Adipocyte (in vitro differentiated cells): Measurements from ENCODE around the gene MEF2D.

ENCODE experiments used
- DNase-seq: peaks from one replicate; pipeline ENCODE4 v3.0.0-alpha.2; 2015; ENCODE audit warnings: low read depth
- H3K27me3 ChIP-seq: replicated peaks from 2 replicates; pipeline ENCODE4 v1.7.0; 2013; ENCODE audit warnings: mild to moderate bottlenecking, low read length, moderate library complexity; ENCODE audit not compliant: control insufficient read depth, insufficient read depth
- H3K36me3 ChIP-seq: 2 replicates; pipeline ENCODE4 v1.7.0; 2013; ENCODE audit warnings: low read length, mild to moderate bottlenecking, moderate library complexity; ENCODE audit not compliant: control insufficient read depth, insufficient read depth, severe bottlenecking
- H3K4me1 ChIP-seq: 2 replicates; pipeline ENCODE4 v1.7.0; 2013; ENCODE audit warnings: mild to moderate bottlenecking, low read length, moderate library complexity; ENCODE audit not compliant: control insufficient read depth, insufficient read depth
- H3K4me3 ChIP-seq: 2 replicates; pipeline ENCODE4 v1.7.0; 2013; ENCODE audit warnings: mild to moderate bottlenecking, low read length, moderate library complexity
- H3K9ac ChIP-seq: 2 replicates; pipeline ENCODE4 v1.7.0; 2013; ENCODE audit warnings: mild to moderate bottlenecking, low read length, moderate library complexity
- H3K9me3 ChIP-seq: 2 replicates; pipeline ENCODE4 v1.7.0; 2013; ENCODE audit warnings: mild to moderate bottlenecking, low read length, moderate library complexity; ENCODE audit not compliant: control insufficient read depth

Gene MEF2D

GRCh38 chr1:156445789-156446263, 54.7 kb downstream of the MEF2D start:
- no peaks in the 10 kb centered on the region for H3K9me3 ChIP-seq
- peaks cover 6% of the 10 kb centered on the region for H3K4me1 ChIP-seq
- no peaks in the 10 kb centered on the region for H3K36me3 ChIP-seq
- H3K4me3 ChIP-seq: no peak overlapping the region
- peak; percentile 91 for DNase-seq
- H3K9ac ChIP-seq: no peak overlapping the region
- peaks cover 35% of the 10 kb centered on the region for H3K27me3 ChIP-seq

GRCh38 chr1:156444407-156445001, 56.1 kb downstream of the MEF2D start:
- Histone ChIP-seq H3K9ac (no peak overlapping the region), H3K27me3 (peaks cover 44% of the 10 kb centered on the region), H3K36me3 (no peaks in the 10 kb centered on the region), H3K4me1 (peaks cover 6% of the 10 kb centered on the region), H3K4me3 (no peak overlapping the region), H3K9me3 (no peaks in the 10 kb centered on the region)
- DNase-seq: peak; percentile 61

GRCh38 chr1:156443286-156443685, 57.3 kb downstream of the MEF2D start:
- peaks cover 6% of the 10 kb centered on the region for H3K4me1 ChIP-seq
- no peak overlapping the region for H3K4me3 ChIP-seq
- no peak overlapping the region for H3K9ac ChIP-seq
- no peak for DNase-seq
- H3K27me3 ChIP-seq: peaks cover 56% of the 10 kb centered on the region
- H3K9me3 ChIP-seq: no peaks in the 10 kb centered on the region
- no peaks in the 10 kb centered on the region for H3K36me3 ChIP-seq

- Histone ChIP-seq H3K4me3 (no peak overlapping the region), H3K9me3 (no peaks in the 10 kb centered on the region), H3K36me3 (no peaks in the 10 kb centered on the region)
These were observed 59.7 kb downstream of the MEF2D start for GRCh38 chr1:156440654-156441437.

GRCh38 chr1:156439777-156440183, 60.8 kb downstream of the MEF2D start:
- DNase-seq: no peak

More at GRCh38 chr1:156440654-156441437, 59.7 kb downstream of the MEF2D start:
- Histone ChIP-seq H3K4me1 (peaks cover 6% of the 10 kb centered on the region), H3K9ac (no peak overlapping the region), H3K27me3 (peaks cover 77% of the 10 kb centered on the region)
- DNase-seq: no peak

GRCh38 chr1:156439036-156439776, 61.4 kb downstream of the MEF2D start:
- Histone ChIP-seq H3K9ac (no peak overlapping the region), H3K4me3 (no peak overlapping the region), H3K36me3 (no peaks in the 10 kb centered on the region), H3K9me3 (no peaks in the 10 kb centered on the region), H3K27me3 (peaks cover 86% of the 10 kb centered on the region), H3K4me1 (peaks cover 4% of the 10 kb centered on the region)
- DNase-seq: no peak

More at GRCh38 chr1:156439777-156440183, 60.8 kb downstream of the MEF2D start:
- Histone ChIP-seq H3K36me3 (no peaks in the 10 kb centered on the region), H3K4me3 (no peak overlapping the region), H3K9ac (no peak overlapping the region), H3K27me3 (peaks cover 82% of the 10 kb centered on the region), H3K4me1 (peaks cover 9% of the 10 kb centered on the region), H3K9me3 (no peaks in the 10 kb centered on the region)

GRCh38 chr1:156438278-156438987, 62.1 kb downstream of the MEF2D start:
- Histone ChIP-seq H3K4me1 (peaks cover 3% of the 10 kb centered on the region), H3K36me3 (no peaks in the 10 kb centered on the region), H3K4me3 (no peak overlapping the region), H3K27me3 (peaks cover 90% of the 10 kb centered on the region), H3K9ac (no peak overlapping the region), H3K9me3 (no peaks in the 10 kb centered on the region)
- no peak for DNase-seq

- H3K4me1 ChIP-seq: peaks cover 3% of the 10 kb centered on the region
- H3K9ac ChIP-seq: no peak overlapping the region
- H3K4me3 ChIP-seq: no peak overlapping the region
- no peaks in the 10 kb centered on the region for H3K36me3 ChIP-seq
- no peak for DNase-seq
- peaks cover 94% of the 10 kb centered on the region for H3K27me3 ChIP-seq
- H3K9me3 ChIP-seq: no peaks in the 10 kb centered on the region
These were observed 63.3 kb downstream of the MEF2D start for GRCh38 chr1:156437037-156437867.

- Histone ChIP-seq H3K9ac (no peak overlapping the region), H3K4me1 (peaks cover 3% of the 10 kb centered on the region), H3K9me3 (no peaks in the 10 kb centered on the region), H3K4me3 (no peak overlapping the region), H3K27me3 (peaks cover 91% of the 10 kb centered on the region), H3K36me3 (no peaks in the 10 kb centered on the region)
- peak; percentile 22 for DNase-seq
These were observed 64.2 kb downstream of the MEF2D start for GRCh38 chr1:156436141-156437036.
